SHP77 treated with DMSO at 0.1 percent for 48 hours (cell line): Measurements from ENCODE around the gene CYTH1.

Experiments
- DNase-seq: peaks from one replicate; lab custom pipeline; 2025; lab: John Stamatoyannopoulos, UW

Gene CYTH1

DNA sequence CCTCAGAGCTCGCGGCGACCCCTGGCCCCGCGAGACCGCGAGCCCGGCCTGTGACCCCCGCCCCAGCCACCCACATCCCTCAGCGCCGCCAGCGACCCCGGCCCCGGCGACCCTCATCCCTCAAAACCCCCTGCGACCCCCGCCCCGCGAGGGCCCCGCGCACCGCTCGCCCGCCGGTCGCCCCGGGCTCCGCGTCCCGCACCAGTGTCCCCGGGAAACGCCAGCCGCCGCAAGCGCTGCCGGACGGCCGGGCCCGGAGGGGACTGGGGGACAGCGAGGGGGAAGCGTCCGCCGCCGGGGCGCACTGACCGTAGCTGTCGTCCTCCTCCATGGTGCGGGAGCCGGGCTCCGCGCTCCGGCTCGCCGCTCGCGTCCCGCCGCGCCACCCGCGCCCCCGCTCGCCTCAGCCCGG is at the start of gene CYTH1:
Gene CYTH1 (minus strand): TSS at position 381 of the 412 bp plus-strand sequence. CDS start 50 bp downstream, at position 331.
- DNase-seq = no peak

GRCh38 chr17:78829477-78829876 is 47.4 kb upstream of the CYTH1 start:
- no peak for DNase-seq

DNA sequence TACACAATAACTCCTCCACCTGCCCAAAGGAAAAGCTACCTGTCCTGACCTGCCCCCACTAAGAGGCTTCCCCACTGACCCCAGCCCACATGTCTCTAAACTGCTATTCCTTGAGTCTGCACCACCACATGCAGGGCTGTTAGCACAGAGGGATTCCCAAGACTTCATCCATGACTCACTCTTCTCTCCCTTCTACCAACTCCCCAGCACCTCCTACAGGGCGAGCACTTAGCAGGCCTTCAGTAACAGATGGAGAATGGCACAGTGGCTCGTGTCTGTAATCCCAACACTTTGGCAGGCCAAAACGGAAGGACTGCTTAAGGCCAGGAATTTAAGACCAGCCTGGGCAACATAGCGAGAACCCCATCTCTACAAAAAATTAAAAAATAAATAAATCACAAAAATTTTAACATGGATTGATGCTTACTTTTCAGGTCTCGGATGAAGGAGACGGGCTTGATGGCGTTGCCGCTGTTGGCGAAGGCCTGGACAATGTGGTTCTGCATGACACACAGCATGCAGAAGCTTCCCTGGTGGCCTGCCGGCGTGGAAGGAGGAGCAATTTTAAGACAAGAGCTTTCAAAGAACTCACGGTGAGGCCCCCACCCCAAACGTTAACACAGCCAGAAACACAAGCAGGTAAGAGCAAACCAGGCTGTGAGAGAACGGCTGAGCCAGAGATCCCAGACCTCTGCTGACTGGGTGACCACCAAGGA is 46.6 kb upstream of the CYTH1 start:
- DNase-seq = no peak

DNA sequence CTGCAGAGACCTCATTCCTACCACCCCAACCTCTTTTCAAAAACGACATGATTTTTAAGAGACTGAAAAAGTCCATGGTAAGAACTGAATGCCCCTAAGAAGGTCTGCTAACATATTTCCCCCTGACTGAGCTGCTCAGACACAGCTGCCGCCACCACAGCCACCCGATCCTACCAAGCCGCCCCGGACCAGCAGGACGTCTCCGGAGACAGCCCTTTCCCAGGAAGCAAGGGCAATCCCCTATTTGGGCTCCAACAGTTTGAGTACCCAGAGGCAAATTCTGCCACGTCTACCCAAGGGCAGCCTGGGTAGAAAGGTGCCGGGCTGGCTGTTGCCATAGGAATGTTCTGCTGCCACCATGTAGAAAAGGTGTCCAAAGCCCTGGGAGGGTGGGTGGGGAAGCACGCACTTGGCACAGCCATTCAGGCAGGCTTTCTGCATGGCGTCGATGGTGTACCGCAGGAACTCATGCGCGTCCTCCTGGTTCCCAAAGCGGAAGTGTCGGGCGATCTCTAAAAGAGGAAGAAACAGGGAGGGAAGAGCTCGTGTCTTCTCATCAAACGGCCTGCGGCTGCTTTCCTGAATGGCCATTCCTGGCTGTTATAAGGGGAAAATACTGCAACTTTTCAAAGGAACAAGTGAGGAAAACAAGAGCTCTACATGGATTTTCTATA is 44.9 kb upstream of the CYTH1 start:
- no peak for DNase-seq

GRCh38 chr17:78826421-78826820 is 44.3 kb upstream of the CYTH1 start:
- no peak for DNase-seq

- DNase-seq = no peak
Measured at GRCh38 chr17:78825696-78826095, 43.6 kb upstream of the CYTH1 start.

DNA sequence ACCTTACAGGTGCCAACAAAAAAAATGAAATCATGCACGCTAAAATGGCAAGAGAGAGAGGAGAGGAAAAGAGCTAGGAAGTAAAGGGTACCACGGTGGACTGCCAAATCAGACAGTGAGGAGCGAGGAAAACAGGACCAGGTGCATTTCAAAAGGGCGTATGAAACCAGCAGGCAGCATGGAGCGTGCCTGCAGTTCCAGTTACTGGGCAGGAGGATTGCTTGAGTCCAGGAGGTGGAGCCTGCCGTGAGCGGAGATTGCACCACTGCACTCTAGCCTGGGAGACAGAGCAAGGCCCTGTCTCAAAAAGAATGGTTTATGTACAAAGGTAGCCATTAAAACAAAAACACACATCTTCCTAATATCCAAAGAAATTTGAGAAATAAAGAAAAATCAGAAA is 42.2 kb upstream of the CYTH1 start:
- DNase-seq = no peak

DNA sequence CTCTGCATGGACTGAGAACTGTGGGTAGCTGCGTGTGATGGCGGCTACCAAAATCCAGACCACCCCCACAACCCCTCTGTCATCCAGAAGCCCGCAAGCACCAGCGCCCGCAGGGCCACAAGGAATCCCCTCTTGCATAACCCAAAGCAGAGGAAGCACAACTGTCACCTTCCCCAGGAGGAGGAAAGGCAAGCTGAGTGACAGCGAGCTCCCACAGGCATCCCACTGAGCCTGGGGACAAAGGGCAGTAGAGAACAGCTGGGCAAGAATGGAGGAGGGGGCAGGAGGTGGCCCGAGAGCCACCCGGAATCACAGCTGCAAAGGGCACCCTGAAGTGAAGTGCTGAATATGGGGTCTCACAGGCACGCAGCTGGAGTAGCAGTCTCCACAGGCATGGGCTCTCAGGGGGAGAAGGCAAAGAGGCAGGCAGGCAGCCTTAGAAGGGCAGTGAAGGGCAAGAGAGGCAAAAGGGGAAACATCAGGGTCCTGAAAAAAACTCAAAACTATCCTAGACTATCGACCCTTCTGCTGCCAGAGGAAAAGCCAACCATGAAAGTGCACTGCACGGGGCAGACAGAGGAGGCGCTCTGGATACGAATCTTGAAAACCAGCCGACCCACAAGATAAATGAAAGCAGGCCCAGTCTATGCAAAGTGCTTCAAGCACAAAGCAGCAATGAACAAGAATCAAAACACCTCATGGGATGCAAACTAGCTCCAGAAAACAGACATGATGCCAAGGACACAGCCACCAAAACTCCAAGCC is 41.4 kb upstream of the CYTH1 start:
- no peak for DNase-seq

GRCh38 chr17:78822552-78822951 is 40.5 kb upstream of the CYTH1 start:
- DNase-seq = no peak

- no peak for DNase-seq
Measured at GRCh38 chr17:78821961-78822360, 39.9 kb upstream of the CYTH1 start.

DNA sequence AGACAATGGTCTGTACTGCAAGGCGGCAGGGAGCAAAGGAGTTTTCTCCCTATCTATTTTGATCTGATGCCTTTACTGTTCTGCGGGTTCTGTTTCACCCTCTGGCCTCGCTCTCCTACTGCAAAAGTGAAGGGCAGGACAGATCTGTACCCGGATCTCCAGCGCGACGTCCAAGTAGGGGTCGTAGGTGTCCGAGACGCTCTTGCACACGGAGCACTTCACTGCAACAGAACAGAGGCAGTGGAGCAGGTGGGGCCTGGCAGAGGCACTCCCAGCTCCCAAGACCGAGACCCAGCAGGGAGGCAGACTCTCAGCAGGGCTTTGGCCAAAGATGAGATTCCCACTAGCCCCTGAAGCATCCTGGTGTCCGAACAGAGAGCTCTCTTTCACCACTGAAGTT is 38.8 kb upstream of the CYTH1 start:
- no peak for DNase-seq

GRCh38 chr17:78819806-78820792 is 38.0 kb upstream of the CYTH1 start:
- no peak for DNase-seq

DNA sequence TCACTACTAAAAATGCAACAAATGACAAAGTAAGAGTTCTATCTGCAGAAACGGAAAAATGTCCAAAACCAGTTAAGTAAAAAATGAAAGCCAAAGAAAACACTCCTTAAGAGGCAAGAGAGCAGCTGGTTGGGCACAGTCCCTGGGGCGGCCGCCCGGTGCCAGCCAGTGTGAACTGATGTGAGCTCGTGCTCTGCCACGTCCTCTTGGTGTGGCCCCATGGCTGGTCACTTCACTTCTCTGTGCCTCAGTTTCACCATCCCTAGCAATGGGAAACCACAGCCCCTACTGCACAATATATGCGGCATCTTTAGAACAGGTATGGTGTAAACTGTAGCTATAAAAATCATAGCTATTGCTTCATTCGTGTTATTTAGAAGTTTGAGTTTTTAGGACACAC is 37.3 kb upstream of the CYTH1 start:
- no peak for DNase-seq

DNA sequence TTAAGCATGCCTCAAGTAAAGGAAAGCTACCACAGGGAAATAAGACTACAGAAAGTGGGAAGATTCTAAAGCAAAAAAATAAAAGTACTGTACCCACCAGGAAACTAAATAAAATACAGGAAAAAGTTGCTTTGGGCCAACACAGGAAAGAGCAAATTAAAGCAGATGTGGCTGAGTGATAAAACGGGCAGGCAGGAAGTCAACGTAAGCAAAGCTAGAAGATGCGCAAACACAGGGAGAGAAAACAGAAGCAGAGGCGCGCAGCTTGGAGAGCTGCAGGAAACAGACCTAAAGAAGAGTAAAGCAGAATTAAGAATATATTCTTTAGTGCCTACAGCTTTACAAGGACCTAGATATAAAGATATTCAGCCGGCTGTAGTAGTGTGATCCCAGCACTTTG is 36.9 kb upstream of the CYTH1 start:
- DNase-seq = no peak

DNA sequence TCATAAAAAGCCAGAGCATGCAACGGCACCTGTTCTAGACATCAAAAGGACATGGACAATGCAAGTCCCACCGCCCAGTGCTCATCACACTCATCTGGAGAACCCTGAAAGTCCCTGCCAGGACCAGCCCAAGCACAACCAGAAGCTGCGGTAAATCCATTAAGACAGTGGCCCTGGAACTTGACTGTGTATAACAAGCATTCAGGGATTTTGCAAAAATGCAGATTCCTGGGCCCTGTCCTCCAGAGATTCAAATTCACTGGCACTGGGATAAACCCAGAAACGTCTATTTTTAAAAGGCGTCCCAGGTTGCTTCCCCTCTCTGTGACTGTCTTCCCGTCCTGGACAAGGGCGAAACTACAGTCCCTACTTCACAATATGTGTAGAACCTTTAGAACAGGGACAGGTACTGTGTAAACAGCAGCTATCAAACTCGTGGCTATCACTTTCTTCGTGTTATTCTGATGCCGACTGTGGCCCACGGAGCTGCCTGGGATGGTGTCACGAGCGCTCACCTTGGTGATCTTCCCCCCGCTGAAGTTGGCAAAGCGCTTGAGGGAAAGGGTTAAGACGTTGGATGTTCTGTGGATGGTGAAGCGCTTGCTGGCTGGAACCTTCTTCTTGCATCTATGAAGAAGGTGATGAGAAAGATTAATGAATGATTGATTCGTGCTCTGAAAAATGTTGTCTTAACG is 36.2 kb upstream of the CYTH1 start:
- DNase-seq = no peak

GRCh38 chr17:78817123-78817522 is 35.0 kb upstream of the CYTH1 start:
- no peak for DNase-seq

DNA sequence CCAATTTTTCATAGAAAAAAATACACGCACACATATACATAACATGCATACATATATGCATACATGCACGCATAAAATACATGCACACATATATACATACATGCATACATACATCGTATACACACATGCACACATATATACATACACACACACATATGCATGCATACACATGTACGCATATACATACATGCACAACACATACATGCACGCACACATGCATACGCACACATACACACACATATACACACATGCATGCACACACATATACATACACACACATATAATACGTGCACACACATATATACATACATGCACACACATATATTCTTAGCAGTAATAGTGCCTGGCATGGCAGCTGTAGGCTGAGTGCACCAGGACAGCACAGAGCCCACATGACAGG is 33.6 kb upstream of the CYTH1 start:
- DNase-seq = no peak

DNA sequence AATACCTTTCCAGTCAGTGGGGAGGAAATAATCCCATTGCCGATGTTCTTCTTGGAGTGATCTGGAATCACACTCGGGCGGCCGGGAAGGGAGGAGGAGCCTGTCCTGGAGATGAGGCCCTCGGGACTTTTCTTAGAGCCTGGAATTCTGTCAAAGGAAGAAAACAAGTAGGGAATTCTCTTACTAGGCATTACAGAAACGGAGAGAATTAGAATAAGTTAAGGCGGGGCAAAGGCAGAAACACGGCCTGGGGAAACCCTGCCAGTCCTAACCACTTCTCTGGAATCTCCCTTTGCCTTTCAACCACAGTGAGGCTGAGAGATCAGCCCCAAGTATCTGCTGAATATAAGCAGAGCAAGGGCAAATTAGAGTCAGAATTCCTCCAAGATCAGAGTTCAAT is 30.8 kb upstream of the CYTH1 start:
- no peak for DNase-seq

GRCh38 chr17:78808163-78808562 is 26.1 kb upstream of the CYTH1 start:
- DNase-seq = no peak

DNA sequence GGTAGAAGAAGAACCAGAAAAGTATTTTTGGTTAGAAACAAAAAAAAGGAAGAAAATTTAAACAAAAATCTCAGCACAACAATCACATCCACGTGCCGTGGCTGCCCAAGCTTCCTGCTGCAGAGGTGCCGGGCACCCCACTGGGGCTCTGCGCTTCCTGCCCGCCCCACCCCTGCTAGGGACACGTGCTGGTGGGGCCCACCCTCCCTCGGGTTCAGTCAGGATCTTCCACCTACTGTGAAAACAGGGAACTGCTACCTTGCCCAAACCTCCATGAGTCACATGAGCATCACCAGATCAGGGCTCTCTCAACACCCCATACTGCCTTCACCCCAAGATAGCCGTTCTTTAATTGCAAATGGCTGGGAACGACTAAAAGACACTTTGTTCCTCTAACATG is 24.4 kb upstream of the CYTH1 start:
- DNase-seq = no peak

DNA sequence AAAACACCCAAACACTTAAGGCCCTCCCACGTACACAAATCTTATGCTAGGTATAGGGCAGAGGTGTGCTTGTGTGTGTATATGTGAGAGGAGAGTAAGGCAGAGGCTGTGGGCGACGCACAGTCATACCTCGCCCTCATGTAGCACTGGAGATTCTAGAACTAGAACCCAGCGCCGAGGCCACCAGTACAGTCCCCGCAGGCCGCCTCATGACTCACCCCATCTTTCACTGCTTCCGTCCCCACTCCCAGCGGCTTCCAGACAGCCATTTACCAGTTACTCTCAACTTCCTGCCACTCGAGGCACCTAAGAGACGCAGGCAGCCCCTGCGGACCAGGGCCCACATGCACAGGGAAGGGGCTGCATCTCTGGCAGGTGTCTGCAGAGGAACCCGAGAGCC is 23.2 kb upstream of the CYTH1 start:
- no peak for DNase-seq
